Measurements from ENCODE around the gene AVPR2.

The AVPR2 gene

GRCh38 chrX:153922932-153923857 lies 18.7 kb downstream of the AVPR2 start:
- POLR2A ChIA-PET: no interaction called here
- TF ChIP-seq CTCF (IDR thresholded peaks at IDR 0.05; ENCODE audit: insufficient read depth, low read length, missing control alignments): peak; percentile 50
- CTCF ChIA-PET: interaction anchor here (1.0 to 6.6 kb wide), 7 partner anchors 11 to 158 kb away, joined by 3 to 84 read pairs (median 4); partner anchors contain the start of gene RENBP
- no peak for DNase-seq (ENCODE audit: low read depth, low spot score)
- H3K4me3 ChIP-seq (ENCODE audit: low read depth, low read length): no peak overlapping the region

GRCh38 chrX:153924149-153924861 lies 19.8 kb downstream of the AVPR2 start:
- no peak for TF ChIP-seq CTCF (IDR thresholded peaks at IDR 0.05; ENCODE audit: insufficient read depth, low read length, missing control alignments)
- ChIA-PET POLR2A (interaction anchor here (1.0 kb wide), 1 partner anchor 130 kb away, joined by 4 read pairs; the partner anchor contains the start of genes IDH3G and SSR4), CTCF (interaction anchor here (2.8 to 6.6 kb wide), 4 partner anchors 13 to 161 kb away, joined by 7 to 84 read pairs (median 20); partner anchors contain the start of genes HCFC1, PLXNB3 and RENBP)
- no peak overlapping the region for H3K4me3 ChIP-seq (ENCODE audit: low read depth, low read length)
- no peak for DNase-seq (ENCODE audit: low read depth, low spot score)

- no peak for TF ChIP-seq CTCF (IDR thresholded peaks at IDR 0.05; ENCODE audit: insufficient read depth, low read length, missing control alignments)
- ChIA-PET POLR2A (interaction anchor here (0.6 kb wide), 1 partner anchor 8 kb away, joined by 3 read pairs; no protein-coding TSS in a partner anchor), CTCF (interaction anchor here (2.8 to 6.6 kb wide), 4 partner anchors 14 to 162 kb away, joined by 7 to 84 read pairs (median 20); partner anchors contain the start of genes HCFC1, PLXNB3 and RENBP)
- no peak overlapping the region for H3K4me3 ChIP-seq (ENCODE audit: low read depth, low read length)
- DNase-seq (ENCODE audit: low read depth, low spot score): no peak
Measured at GRCh38 chrX:153925387-153925738, 20.9 kb downstream of the AVPR2 start.

- no peak for DNase-seq (ENCODE audit: low read depth, low spot score)
- POLR2A ChIA-PET: interaction anchor here (0.6 kb wide), 1 partner anchor 8 kb away, joined by 3 read pairs; no protein-coding TSS in a partner anchor
- CTCF ChIA-PET: interaction anchor here (1.3 to 6.6 kb wide), 6 partner anchors 8 to 162 kb away, joined by 3 to 84 read pairs (median 7); partner anchors contain the start of genes HCFC1, IDH3G, PLXNB3 and RENBP
- peak within 1 kb of the TSS; percentile 62 for H3K4me3 ChIP-seq (ENCODE audit: low read depth, low read length)
- TF ChIP-seq CTCF (IDR thresholded peaks at IDR 0.05; ENCODE audit: insufficient read depth, low read length, missing control alignments): no peak
Measured at GRCh38 chrX:153925739-153926551, 21.5 kb downstream of the AVPR2 start, which contains the start of gene ARHGAP4. Gene ARHGAP4 (minus strand): TSS chrX:153926264. CDS start chrX:153926202, 62 bp downstream.

GRCh38 chrX:153926552-153926857 lies 22.0 kb downstream of the AVPR2 start:
- H3K4me3 ChIP-seq (ENCODE audit: low read depth, low read length): no peak overlapping the region
- CTCF ChIA-PET: interaction anchor here (1.3 to 6.6 kb wide), 7 partner anchors 9 to 163 kb away, joined by 3 to 84 read pairs (median 7); partner anchors contain the start of genes HCFC1, IDH3G, PLXNB3 and RENBP
- TF ChIP-seq CTCF (IDR thresholded peaks at IDR 0.05; ENCODE audit: insufficient read depth, low read length, missing control alignments): no peak
- POLR2A ChIA-PET: interaction anchor here (0.7 kb wide), 1 partner anchor 69 kb away, joined by 3 read pairs; no protein-coding TSS in a partner anchor
- no peak for DNase-seq (ENCODE audit: low read depth, low spot score)
